ENCODE results near the gene IL21. TPM values are rescaled to one million over a fixed set of nuclear protein-coding genes. Genes with fewer than 3 reads are reported as not detected.

The IL21 gene
- total RNA-seq = not detected

GRCh38 chr4:122621016-122621507, at the start of gene IL21:
TSS of gene IL21 (minus strand) at chr4:122621066. CDS start at chr4:122621011, 55 bp downstream.
- Histone ChIP-seq H3K9me3 (no peaks in the 10 kb centered on the region), H3K4me3 (no peak within 1 kb of the TSS), H3K4me1 (no peaks in the 10 kb centered on the region), H3K27ac (no peak within 1 kb of the TSS), H3K27me3 (no peaks in the 10 kb centered on the region), H3K9ac (ENCODE audit: low read depth in 2 of 2, low read length in 2 of 2) (no peak within 1 kb of the TSS), H3K36me3 (no peaks in the 10 kb centered on the region)
- no peak for DNase-seq
- TF ChIP-seq, protein P1, sequence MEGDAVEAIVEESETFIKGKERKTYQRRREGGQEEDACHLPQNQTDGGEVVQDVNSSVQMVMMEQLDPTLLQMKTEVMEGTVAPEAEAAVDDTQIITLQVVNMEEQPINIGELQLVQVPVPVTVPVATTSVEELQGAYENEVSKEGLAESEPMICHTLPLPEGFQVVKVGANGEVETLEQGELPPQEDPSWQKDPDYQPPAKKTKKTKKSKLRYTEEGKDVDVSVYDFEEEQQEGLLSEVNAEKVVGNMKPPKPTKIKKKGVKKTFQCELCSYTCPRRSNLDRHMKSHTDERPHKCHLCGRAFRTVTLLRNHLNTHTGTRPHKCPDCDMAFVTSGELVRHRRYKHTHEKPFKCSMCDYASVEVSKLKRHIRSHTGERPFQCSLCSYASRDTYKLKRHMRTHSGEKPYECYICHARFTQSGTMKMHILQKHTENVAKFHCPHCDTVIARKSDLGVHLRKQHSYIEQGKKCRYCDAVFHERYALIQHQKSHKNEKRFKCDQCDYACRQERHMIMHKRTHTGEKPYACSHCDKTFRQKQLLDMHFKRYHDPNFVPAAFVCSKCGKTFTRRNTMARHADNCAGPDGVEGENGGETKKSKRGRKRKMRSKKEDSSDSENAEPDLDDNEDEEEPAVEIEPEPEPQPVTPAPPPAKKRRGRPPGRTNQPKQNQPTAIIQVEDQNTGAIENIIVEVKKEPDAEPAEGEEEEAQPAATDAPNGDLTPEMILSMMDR (IDR thresholded peaks at IDR 0.05) = no peak
- intact Hi-C loops (cut with DNase I) = no loop called here

DNA sequence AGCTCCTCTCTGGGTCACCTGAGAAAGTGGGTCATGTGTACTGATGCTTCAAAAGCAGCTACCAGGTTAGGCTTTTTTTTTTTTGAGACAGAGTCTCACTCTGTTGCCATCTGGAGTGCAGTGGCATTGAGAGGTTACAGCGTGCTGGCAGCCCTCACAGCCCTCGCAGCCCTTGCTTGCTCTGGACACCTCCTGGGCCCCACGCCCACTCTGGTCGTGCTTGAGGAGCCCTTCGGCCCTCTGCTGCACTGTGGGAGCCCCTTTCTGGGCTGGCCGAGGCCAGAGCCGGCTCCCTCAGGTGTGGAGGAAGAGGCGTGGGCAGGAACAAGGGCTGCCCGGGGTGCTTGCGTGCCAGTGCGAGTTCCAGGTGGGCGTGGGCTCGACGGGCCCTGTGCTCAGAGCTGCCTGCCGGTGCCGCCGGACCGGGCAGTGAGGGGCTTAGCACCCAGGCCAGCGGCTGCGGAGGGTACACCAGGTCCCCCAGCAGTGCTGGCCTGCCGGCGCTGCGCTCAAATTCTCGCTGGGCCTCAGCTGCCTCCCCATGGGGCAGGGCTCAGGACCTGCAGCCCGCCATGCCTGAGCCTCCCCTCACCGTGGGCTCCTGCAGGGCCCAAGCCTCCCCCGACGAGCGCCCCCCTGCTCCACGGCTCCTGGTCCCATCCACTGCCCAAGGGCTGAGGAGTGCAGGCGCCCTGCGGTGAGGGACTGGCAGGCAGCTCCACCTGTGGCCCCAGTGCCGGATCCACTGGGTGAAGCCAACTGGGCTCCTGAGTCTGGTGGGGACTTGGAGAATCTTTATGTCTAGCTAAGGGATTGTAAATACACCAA, 49.3 kb upstream of the IL21 start:
- H3K9me3 ChIP-seq = no peaks in the 10 kb centered on the region
- TF ChIP-seq, protein P1 (IDR thresholded peaks at IDR 0.05) = no peak
- no peak overlapping the region for H3K27ac ChIP-seq
- no peaks in the 10 kb centered on the region for H3K27me3 ChIP-seq
- DNase-seq = no peak
- no peaks in the 10 kb centered on the region for H3K4me1 ChIP-seq
- H3K36me3 ChIP-seq = no peaks in the 10 kb centered on the region
- intact Hi-C loops (cut with DNase I) = no loop called here
- no peak overlapping the region for H3K4me3 ChIP-seq
- no peak overlapping the region for H3K9ac ChIP-seq (ENCODE audit: low read depth in 2 of 2, low read length in 2 of 2)

DNA sequence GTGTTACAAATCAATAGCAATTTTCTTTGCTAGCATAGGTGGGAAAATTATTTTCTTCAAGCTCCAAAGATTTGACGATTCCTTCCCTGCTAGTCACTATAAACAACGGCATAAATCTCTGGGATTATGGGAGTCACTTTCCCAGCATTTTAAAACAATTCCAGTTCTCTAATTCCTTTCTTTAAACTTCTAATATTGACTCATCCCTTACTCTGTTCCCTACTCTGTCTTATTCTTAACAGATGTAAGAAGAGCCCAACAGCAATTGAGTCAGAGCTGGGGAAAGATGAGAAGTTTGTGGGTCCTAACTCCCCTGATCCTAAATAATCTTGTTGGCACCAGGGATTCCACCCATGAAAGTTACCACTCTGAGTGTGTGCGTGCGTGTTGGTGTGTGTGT, 47.4 kb upstream of the IL21 start:
- Histone ChIP-seq H3K4me3 (no peak overlapping the region), H3K9me3 (no peaks in the 10 kb centered on the region), H3K9ac (ENCODE audit: low read depth in 2 of 2, low read length in 2 of 2) (no peak overlapping the region), H3K27ac (no peak overlapping the region), H3K36me3 (no peaks in the 10 kb centered on the region), H3K27me3 (no peaks in the 10 kb centered on the region), H3K4me1 (no peaks in the 10 kb centered on the region)
- intact Hi-C loops (cut with DNase I) = no loop called here
- no peak for DNase-seq
- TF ChIP-seq, protein P1 (IDR thresholded peaks at IDR 0.05) = no peak

- TF ChIP-seq, protein P1 (IDR thresholded peaks at IDR 0.05) = no peak
- no peaks in the 10 kb centered on the region for H3K4me1 ChIP-seq
- H3K27me3 ChIP-seq = no peaks in the 10 kb centered on the region
- H3K9ac ChIP-seq (ENCODE audit: low read depth in 2 of 2, low read length in 2 of 2) = no peak overlapping the region
- H3K4me3 ChIP-seq = no peak overlapping the region
- intact Hi-C loops (cut with DNase I) = no loop called here
- DNase-seq = no peak
- no peaks in the 10 kb centered on the region for H3K36me3 ChIP-seq
- H3K9me3 ChIP-seq = no peaks in the 10 kb centered on the region
- H3K27ac ChIP-seq = no peak overlapping the region
Measured at GRCh38 chr4:122666527-122667245, 45.8 kb upstream of the IL21 start.

DNA sequence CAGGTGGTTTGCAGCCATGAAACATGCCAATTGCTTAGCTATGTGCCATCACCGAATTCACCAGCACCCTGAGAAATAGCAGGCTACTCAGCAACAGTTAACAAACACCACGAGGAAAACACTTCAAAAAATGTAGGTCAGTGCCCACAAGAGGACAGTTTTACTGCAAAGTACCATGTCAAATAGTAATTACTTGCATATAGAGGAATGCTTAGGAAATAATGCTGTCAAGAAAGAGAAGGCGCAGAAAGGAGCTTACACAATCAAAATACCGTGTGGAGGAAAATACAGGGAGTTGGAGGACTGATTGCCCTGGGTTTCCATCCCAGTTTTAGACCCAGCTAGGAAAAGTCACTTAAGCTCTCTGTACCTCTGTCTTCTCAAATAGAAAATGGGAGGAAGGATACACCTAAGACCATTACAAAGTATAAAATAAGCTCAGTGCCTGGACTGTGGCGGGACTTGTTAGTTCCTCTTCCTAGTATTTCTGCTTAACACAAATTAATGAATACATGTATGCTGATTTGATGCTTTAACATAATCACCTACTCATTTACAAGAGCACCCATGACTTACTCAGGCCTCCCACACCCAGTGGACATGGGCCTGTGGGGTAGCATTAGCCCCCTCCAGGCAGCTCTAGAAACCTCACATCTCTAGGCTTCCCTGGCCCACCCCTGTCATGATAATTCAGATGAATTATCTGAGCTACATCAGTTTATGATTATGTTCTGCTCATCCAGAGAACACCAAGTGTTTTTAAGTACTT, 44.5 kb upstream of the IL21 start:
- Histone ChIP-seq H3K9ac (ENCODE audit: low read depth in 2 of 2, low read length in 2 of 2) (no peak overlapping the region), H3K27me3 (no peaks in the 10 kb centered on the region), H3K36me3 (no peaks in the 10 kb centered on the region), H3K4me1 (no peaks in the 10 kb centered on the region), H3K9me3 (no peaks in the 10 kb centered on the region), H3K27ac (no peak overlapping the region), H3K4me3 (no peak overlapping the region)
- TF ChIP-seq, protein P1 (IDR thresholded peaks at IDR 0.05) = no peak
- intact Hi-C loops (cut with DNase I) = no loop called here
- no peak for DNase-seq

Data from colonic mucosa (tissue), 4 donors.